Measurements from ENCODE around the gene TGFA. TPM values are rescaled to one million over a fixed set of nuclear protein-coding genes. Genes with fewer than 3 reads are reported as not detected.

The TGFA gene
- total RNA-seq, 2 donors from 2014 or later: 0.86 to 1.6 TPM

GRCh38 chr2:70546885-70547284, 6.7 kb downstream of the TGFA start:
- ATAC-seq (no peak), DNase-seq (ENCODE audit: low spot score) (no peak)
- Mint-ChIP-seq H3K36me3 (no peaks in the 10 kb centered on the region), H3K27ac (no peak overlapping the region), H3K4me1 (ENCODE audit: low read depth in 2 of 2) (peaks cover under 1 to 2% of the 10 kb centered on the region in 2 donors), H3K9me3 (no peaks in the 10 kb centered on the region), H3K27me3 (peaks cover 0 to 14% of the 10 kb centered on the region in 2 donors), H3K4me3 (no peak overlapping the region)

GRCh38 chr2:70546376-70546775, 7.2 kb downstream of the TGFA start:
- no peak for DNase-seq (ENCODE audit: low spot score)
- no peaks in the 10 kb centered on the region for H3K36me3 Mint-ChIP-seq
- H3K4me1 Mint-ChIP-seq (ENCODE audit: low read depth in 2 of 2): peaks cover 0 to 2% of the 10 kb centered on the region in 2 donors
- ATAC-seq: no peak
- no peak overlapping the region for H3K27ac Mint-ChIP-seq
- no peaks in the 10 kb centered on the region for H3K9me3 Mint-ChIP-seq
- no peak overlapping the region for H3K4me3 Mint-ChIP-seq
- H3K27me3 Mint-ChIP-seq: peaks cover 0 to 13% of the 10 kb centered on the region in 2 donors

GRCh38 chr2:70541481-70542020, 12.1 kb downstream of the TGFA start:
- Mint-ChIP-seq H3K36me3 (peaks cover 6% of the 10 kb centered on the region), H3K9me3 (no peaks in the 10 kb centered on the region), H3K4me3 (no peak overlapping the region), H3K27me3 (peaks cover 0 to 13% of the 10 kb centered on the region in 2 donors), H3K27ac (no peak overlapping the region), H3K4me1 (ENCODE audit: low read depth in 2 of 2) (peaks cover 0 to 4% of the 10 kb centered on the region in 2 donors)
- DNase-seq (ENCODE audit: low spot score): no peak
- peak; percentile 43 to 56 for ATAC-seq

DNA sequence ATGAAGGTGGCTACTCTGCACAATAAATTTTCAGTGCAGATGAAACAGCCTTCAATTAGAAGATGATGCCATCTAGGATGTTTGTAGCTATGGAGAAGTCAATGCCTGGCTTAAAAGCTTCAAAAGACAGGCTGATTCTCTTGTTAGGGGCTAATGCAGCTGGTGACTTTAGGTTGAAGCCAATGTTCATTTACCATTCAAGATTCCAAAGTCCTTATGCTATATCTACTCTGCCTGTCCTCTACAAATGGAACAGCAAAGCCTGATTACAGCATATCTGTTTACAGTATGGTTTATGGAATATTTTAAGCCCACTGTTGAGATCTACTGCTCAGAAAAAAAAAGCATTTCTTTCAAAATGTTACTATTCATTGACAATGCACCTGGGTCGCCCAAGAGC, 15.8 kb downstream of the TGFA start:
- peaks cover 6% of the 10 kb centered on the region for H3K9me3 Mint-ChIP-seq
- H3K36me3 Mint-ChIP-seq: peaks cover 14% of the 10 kb centered on the region
- ATAC-seq (no peak), DNase-seq (ENCODE audit: low spot score) (no peak)
- no peaks in the 10 kb centered on the region for H3K27me3 Mint-ChIP-seq
- no peak overlapping the region for H3K4me3 Mint-ChIP-seq
- H3K27ac Mint-ChIP-seq: no peak overlapping the region
- H3K4me1 Mint-ChIP-seq (ENCODE audit: low read depth in 2 of 2): peaks cover 5 to 11% of the 10 kb centered on the region in 2 donors

- ATAC-seq (no peak), DNase-seq (ENCODE audit: low spot score) (no peak)
- H3K4me1 Mint-ChIP-seq (ENCODE audit: low read depth in 2 of 2): peaks cover 5 to 13% of the 10 kb centered on the region in 2 donors
- peaks cover 14% of the 10 kb centered on the region for H3K36me3 Mint-ChIP-seq
- H3K27me3 Mint-ChIP-seq: no peaks in the 10 kb centered on the region
- no peak overlapping the region for H3K27ac Mint-ChIP-seq
- H3K9me3 Mint-ChIP-seq: peaks cover 8% of the 10 kb centered on the region
- H3K4me3 Mint-ChIP-seq: no peak overlapping the region
Observed at GRCh38 chr2:70536517-70537055, 17.0 kb downstream of the TGFA start.

GRCh38 chr2:70535573-70535972, 18.1 kb downstream of the TGFA start:
- DNase-seq (ENCODE audit: low spot score) (no peak), ATAC-seq (no peak)
- no peaks in the 10 kb centered on the region for H3K27me3 Mint-ChIP-seq
- H3K36me3 Mint-ChIP-seq: peaks cover 14% of the 10 kb centered on the region
- no peak overlapping the region for H3K4me3 Mint-ChIP-seq
- peaks cover 5 to 12% of the 10 kb centered on the region in 2 donors for H3K4me1 Mint-ChIP-seq (ENCODE audit: low read depth in 2 of 2)
- peaks cover 11% of the 10 kb centered on the region for H3K9me3 Mint-ChIP-seq
- H3K27ac Mint-ChIP-seq: no peak overlapping the region

DNA sequence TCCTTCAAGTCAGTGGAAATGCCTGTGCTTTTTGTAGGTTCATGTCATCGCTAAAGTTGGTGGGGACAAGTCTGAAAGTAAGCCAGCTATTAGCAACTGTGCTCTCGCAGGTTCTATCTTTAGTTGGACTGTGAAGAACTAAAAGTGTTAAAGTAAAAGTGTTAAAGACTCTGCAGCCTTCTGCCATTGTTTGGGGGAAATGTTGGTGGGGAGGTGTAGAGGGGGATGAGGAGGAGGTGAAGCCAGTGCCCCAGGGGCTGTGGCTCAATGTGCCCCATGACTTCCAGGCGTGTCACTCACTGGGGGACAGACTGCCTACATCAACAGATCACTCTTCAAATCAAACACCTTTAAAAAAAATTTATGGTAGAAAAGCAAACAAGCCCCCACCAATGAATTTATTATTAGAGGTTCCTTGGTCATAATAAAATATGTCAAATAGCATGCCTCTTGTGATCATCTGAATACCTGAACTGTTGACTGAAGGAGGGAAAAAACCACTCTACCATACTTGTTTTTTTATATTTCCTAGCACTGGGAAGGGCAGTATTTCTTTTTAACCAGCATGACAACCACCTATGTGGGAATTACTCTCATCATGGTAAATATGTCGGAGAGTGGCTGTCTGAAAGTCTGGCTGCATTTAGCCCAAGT, 19.3 kb downstream of the TGFA start:
- H3K36me3 Mint-ChIP-seq: peaks cover 14% of the 10 kb centered on the region
- H3K27ac Mint-ChIP-seq: no peak overlapping the region
- no peak overlapping the region for H3K4me3 Mint-ChIP-seq
- H3K27me3 Mint-ChIP-seq: no peaks in the 10 kb centered on the region
- no peak for ATAC-seq
- H3K4me1 Mint-ChIP-seq (ENCODE audit: low read depth in 2 of 2): peaks cover 5 to 12% of the 10 kb centered on the region in 2 donors
- peaks cover 11% of the 10 kb centered on the region for H3K9me3 Mint-ChIP-seq
- DNase-seq (ENCODE audit: low spot score): no peak

GRCh38 chr2:70532244-70532935, 21.2 kb downstream of the TGFA start:
- DNase-seq (ENCODE audit: low spot score) (no peak), ATAC-seq (no peak)
- Mint-ChIP-seq H3K27me3 (no peaks in the 10 kb centered on the region), H3K4me1 (ENCODE audit: low read depth in 2 of 2) (peaks cover 5 to 12% of the 10 kb centered on the region in 2 donors), H3K4me3 (no peak overlapping the region), H3K36me3 (peaks cover 9% of the 10 kb centered on the region), H3K9me3 (peaks cover 11% of the 10 kb centered on the region), H3K27ac (no peak overlapping the region)

GRCh38 chr2:70531419-70532086, 22.1 kb downstream of the TGFA start:
- ATAC-seq (no peak), DNase-seq (ENCODE audit: low spot score) (no peak)
- Mint-ChIP-seq H3K27ac (no peak overlapping the region), H3K27me3 (no peaks in the 10 kb centered on the region), H3K4me3 (no peak overlapping the region), H3K36me3 (peaks cover 8% of the 10 kb centered on the region), H3K9me3 (peaks cover 11% of the 10 kb centered on the region), H3K4me1 (ENCODE audit: low read depth in 2 of 2) (peaks cover 6 to 12% of the 10 kb centered on the region in 2 donors)

DNA sequence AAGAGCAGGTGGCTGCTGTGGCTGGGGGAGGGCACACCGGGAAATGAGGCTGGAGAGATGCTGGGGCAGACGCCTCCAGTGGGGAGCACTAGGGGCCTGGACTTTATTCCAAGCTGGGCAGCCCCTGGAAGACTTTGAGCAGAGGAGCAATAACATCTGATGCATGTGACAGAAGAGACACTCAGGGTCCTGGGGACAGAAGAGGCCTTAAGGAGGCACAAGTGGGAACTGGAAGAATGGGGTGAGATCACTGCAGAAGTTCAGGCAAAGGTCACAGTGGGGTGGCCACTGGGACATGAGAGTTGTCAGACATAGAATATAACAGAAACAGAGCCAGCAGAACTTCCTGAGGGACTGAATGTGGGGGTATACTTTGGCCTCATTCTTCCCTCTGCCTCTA, 24.0 kb downstream of the TGFA start:
- ATAC-seq (no peak), DNase-seq (ENCODE audit: low spot score) (no peak)
- peaks cover 6% of the 10 kb centered on the region for H3K9me3 Mint-ChIP-seq
- H3K4me1 Mint-ChIP-seq (ENCODE audit: low read depth in 2 of 2): peaks cover 10 to 18% of the 10 kb centered on the region in 2 donors
- no peak overlapping the region for H3K4me3 Mint-ChIP-seq
- peak overlapping the region in 1 of 2 donors; percentile 5 for H3K27ac Mint-ChIP-seq
- H3K36me3 Mint-ChIP-seq: no peaks in the 10 kb centered on the region
- H3K27me3 Mint-ChIP-seq: no peaks in the 10 kb centered on the region

GRCh38 chr2:70528929-70529328, 24.7 kb downstream of the TGFA start:
- Mint-ChIP-seq H3K4me1 (ENCODE audit: low read depth in 2 of 2) (peaks cover 13 to 20% of the 10 kb centered on the region in 2 donors), H3K4me3 (no peak overlapping the region), H3K27ac (peak overlapping the region in 1 of 2 donors; percentile 5), H3K36me3 (no peaks in the 10 kb centered on the region), H3K27me3 (no peaks in the 10 kb centered on the region), H3K9me3 (peaks cover 6% of the 10 kb centered on the region)
- DNase-seq (ENCODE audit: low spot score) (no peak), ATAC-seq (no peak)

GRCh38 chr2:70528276-70528675, 25.4 kb downstream of the TGFA start:
- H3K27me3 Mint-ChIP-seq: no peaks in the 10 kb centered on the region
- no peak for DNase-seq (ENCODE audit: low spot score)
- peaks cover 6% of the 10 kb centered on the region for H3K9me3 Mint-ChIP-seq
- H3K36me3 Mint-ChIP-seq: no peaks in the 10 kb centered on the region
- no peak for ATAC-seq
- H3K4me1 Mint-ChIP-seq (ENCODE audit: low read depth in 2 of 2): peaks cover 18 to 24% of the 10 kb centered on the region in 2 donors
- H3K4me3 Mint-ChIP-seq: no peak overlapping the region
- H3K27ac Mint-ChIP-seq: no peak overlapping the region

DNA sequence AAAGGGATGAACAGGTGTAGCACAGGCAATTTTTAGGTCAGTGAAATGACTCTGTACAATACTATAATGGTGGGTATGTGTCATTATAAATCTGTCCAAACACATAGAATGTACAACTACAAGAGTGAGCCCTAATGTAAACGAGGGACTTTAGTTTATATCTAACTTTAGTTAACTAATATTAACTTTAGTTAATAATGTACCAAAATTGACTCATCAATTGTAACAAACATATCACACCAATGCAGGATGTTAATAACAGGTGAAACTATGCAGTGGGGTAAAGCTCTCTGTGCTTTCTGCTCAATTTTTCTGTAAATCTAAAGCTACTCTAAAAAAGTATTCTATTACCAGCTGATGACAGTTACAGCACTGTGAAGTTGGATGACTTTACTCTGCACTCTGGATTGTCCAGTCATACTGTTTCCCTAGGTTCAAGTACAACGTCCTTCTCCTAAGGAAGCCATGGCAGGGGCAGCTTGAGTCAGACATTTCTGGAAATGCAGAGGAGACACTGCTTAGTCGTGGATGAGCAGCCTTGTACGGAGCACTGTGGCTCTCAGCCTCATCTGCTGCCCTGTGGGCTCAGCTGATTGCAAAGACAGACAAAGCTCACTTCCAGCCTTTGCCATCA, 26.1 kb downstream of the TGFA start:
- Mint-ChIP-seq H3K4me3 (no peak overlapping the region), H3K4me1 (ENCODE audit: low read depth in 2 of 2) (peaks cover 21 to 27% of the 10 kb centered on the region in 2 donors), H3K36me3 (no peaks in the 10 kb centered on the region), H3K9me3 (peaks cover 6% of the 10 kb centered on the region), H3K27ac (no peak overlapping the region), H3K27me3 (no peaks in the 10 kb centered on the region)
- ATAC-seq: no peak
- no peak for DNase-seq (ENCODE audit: low spot score)

Data from natural killer cell treated with Interleukin-12 subunit alpha and Interleukin-12 subunit beta and Interleukin-15 and Interleukin-18, amount 100 ng/mL, for 72 hours (primary cell).